CD4-positive, alpha-beta T cell treated with Interleukin-6 at 100 ng/mL for 8 hours (primary cell): ENCODE results near the gene UBN1.
A peak's percentile ranks its signal among the peaks of the same experiment; 100 is the strongest.

ENCODE experiments used
- DNase-seq: peaks from one replicate; pipeline ENCODE4 v3.0.0-alpha.2; 2020; ENCODE audit warnings: mixed read lengths, low spot score

The UBN1 gene, protein sequence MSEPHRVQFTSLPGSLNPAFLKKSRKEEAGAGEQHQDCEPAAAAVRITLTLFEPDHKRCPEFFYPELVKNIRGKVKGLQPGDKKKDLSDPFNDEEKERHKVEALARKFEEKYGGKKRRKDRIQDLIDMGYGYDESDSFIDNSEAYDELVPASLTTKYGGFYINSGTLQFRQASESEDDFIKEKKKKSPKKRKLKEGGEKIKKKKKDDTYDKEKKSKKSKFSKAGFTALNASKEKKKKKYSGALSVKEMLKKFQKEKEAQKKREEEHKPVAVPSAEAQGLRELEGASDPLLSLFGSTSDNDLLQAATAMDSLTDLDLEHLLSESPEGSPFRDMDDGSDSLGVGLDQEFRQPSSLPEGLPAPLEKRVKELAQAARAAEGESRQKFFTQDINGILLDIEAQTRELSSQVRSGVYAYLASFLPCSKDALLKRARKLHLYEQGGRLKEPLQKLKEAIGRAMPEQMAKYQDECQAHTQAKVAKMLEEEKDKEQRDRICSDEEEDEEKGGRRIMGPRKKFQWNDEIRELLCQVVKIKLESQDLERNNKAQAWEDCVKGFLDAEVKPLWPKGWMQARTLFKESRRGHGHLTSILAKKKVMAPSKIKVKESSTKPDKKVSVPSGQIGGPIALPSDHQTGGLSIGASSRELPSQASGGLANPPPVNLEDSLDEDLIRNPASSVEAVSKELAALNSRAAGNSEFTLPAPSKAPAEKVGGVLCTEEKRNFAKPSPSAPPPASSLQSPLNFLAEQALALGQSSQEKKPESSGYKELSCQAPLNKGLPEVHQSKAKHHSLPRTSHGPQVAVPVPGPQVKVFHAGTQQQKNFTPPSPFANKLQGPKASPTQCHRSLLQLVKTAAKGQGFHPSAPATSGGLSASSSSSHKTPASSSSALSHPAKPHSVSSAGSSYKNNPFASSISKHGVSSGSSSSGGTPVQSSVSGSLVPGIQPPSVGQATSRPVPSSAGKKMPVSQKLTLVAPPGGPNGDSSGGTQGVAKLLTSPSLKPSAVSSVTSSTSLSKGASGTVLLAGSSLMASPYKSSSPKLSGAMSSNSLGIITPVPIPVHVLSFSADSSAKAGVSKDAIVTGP (N-terminal part only)

DNA sequence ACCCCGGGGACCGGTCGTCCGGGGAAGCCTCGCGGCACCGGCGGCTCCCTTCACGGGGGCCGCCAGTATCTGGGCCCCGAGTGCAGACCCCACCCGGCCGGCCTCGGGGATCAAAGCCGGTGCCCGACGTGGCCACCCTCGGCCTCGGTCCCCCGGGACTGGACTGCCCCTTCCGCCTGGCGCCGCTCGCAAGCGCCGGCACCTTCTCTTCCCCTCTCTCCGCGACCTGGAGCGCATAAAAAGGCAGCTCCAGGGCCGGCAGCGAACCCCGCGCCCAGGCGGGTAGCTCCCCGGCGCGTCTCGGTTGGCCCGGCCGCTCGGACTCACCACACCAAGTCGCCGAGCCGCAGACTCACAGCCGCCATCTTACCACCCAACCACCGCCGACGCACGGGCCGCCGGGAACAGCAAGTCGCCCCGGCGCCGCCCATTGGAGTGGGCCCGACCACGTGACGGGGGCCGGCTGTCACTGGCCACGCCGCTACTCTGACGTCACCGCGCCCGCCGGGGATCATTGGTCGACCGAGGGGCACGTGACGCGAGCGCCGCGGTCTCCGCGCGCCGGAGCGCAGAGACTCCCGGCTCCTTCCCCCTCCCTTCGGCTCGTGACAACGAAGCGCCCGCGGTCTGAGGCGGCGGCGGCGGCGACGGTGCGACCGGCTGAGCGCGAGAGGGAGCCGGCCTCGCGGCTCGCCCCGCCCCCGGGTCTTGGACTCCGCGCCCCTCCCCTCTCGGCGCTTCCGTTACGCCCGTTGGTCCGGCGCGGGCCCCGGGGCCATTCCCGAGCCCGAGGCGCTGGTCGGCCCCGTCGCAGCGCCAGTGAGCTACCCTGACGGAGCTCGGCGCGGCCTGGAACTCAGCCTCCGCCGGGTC is at the start of gene UBN1, which contains the start of gene GLYR1:
Gene UBN1 (plus strand): TSS at position 581 of the 873 bp plus-strand sequence. CDS start 5,437 bp downstream, outside the sequence.
Gene GLYR1 (minus strand): TSS at position 388 of the 873 bp plus-strand sequence. CDS start 23 bp downstream, at position 365.
- DNase-seq: peak; percentile 98

DNA sequence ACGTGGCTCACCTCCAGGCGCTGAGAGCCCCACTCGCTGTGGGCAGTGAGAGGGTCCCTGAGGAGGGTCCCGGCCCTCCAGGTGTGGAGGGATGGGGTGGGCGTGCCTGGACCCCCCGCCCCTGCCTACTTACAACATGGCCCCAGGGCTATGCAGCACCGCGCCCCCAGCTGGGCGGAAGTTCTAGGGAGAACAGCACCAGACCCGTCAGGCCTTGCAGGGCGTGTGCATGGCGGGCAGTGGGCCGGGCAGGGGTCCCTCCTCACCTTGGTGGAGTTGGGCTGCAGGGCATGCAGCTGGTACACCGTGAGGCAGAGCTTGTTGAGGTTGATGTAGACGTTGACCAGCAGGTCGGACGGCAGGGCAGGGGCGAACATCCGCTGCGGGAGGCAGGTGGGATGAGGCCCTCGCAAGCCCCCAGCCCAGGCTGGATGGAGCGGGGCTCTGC is 49.5 kb upstream of the UBN1 start:
- no peak for DNase-seq

DNA sequence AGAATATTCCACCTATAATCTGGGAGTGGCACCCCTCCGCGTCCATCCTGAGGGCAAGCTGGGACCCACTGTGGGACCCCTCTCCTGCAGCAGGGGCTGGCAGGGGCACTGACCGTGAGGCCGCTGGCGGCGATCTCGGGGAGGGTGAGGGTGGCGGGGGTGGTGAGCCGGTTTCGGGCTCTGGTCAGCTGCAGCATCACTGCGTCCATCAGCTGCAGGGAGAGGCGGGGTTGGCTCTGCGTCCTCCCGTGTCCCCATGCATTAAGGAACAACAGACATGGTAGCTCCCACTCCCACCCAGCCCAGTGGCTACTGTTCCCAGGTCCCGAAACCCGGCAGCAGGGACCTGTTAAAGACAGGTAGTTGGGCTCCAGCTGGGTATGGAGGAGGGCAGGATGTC is 48.8 kb upstream of the UBN1 start:
- DNase-seq: no peak

- DNase-seq: no peak
These were observed 48.0 kb upstream of the UBN1 start for GRCh38 chr16:4799171-4799855.

DNA sequence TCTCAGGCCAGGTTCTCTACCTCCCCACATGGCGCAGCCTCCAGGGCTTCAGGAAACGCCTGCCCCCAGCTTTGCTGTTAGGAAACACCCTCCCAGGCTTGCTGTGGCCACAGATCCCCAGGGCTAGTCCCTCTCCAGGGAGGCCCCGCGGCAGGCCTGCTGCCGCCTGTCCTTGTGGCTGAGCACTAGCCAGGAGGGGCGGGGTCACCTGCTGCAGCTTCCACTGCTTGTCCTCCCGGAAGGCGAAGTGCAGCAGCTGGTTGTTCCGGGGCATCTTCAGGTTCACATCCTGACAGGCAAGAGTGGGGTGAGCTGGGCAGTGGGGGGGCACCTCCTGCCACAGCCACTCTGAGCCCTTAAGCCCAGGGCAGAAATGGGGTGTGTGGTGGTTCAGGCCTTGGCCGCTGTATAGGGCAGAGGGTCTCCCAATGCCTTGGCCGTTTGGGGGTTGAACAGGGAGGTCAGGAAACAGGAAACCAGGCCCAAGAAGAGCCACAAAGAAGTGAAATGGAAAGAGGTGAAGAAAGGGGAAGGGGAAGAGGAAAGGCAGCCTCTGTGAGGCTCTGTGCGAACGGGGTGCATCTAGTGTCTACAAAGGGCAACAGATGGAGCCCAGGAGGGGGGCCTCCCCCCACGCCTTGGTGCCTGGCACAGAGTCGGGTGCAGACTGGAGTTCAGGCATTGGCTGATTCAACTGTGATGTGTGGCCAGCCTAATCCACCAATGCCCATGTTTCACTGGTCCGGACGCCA is 46.8 kb upstream of the UBN1 start:
- no peak for DNase-seq

GRCh38 chr16:4801051-4801961 is 46.0 kb upstream of the UBN1 start:
- no peak for DNase-seq

DNA sequence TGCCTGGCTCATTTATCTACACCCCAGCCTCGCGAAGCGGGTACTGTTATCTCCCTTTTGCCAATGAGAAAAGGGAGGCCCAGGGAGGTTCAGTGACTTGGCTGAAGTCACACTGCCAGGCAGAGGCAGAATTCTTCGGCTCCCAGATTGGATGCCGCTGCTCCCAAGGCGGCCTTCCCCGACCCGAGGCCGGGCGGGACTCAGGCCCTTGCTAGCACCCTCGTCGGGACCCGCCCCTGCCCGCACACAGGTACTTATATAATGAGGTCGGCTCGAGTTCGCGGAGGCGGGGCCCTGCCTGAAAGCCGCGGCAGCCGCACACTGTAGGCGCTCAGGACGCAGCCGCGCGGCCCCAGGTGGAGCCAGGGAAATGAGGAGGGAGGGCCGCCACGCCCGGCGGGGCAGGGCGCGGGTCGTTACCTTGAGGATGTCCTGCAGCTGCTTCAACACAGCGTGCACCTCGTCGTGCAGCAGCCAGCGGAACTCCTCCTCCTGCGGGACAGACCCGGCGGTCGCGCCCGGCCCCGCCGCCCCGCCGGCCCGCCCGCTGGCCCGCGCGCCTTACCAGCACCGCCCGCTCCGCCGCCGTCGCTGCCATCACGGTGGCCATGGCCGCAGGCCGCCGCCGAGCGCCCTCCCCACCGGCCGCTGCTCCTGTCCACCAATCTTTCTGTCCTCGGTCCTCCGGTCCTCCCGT is 45.2 kb upstream of the UBN1 start, which contains the start of gene ROGDI:
Gene ROGDI (minus strand): TSS at position 672 of the 697 bp plus-strand sequence. CDS start 62 bp downstream, at position 610.
- peak; percentile 88 for DNase-seq

DNA sequence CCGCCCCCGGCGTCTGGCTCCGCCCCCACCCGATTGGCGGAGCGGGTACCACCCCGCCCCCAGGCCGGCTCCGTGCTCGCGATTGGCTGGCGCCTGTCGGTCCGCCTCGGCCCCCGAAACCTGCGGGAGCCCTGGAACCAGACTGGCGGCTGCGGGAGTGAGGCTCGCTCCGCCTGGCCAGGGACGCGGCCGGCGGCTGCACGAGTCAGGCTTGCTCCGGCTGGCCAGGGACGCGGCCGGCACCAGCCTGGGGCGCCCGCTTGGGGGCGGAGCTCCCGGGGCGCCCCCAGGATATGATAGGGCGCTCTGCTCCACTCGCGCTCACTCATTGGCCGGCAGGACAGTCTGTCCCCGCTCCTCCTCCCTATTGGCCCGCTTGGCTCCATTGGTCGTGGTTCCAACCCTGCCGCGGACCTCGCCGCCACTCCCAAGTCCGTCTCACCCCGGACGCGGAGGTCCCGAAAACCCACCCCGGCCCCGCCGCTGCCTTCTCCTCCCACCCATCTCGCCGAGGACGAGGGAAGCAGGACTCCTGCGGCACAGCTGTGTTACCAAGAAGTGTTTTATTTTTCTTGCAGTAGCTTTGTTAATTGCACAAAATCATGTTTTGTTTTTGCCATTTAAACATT is 44.5 kb upstream of the UBN1 start:
- peak; percentile 85 for DNase-seq

- no peak for DNase-seq
These were observed 43.9 kb upstream of the UBN1 start for GRCh38 chr16:4803401-4803844.

DNA sequence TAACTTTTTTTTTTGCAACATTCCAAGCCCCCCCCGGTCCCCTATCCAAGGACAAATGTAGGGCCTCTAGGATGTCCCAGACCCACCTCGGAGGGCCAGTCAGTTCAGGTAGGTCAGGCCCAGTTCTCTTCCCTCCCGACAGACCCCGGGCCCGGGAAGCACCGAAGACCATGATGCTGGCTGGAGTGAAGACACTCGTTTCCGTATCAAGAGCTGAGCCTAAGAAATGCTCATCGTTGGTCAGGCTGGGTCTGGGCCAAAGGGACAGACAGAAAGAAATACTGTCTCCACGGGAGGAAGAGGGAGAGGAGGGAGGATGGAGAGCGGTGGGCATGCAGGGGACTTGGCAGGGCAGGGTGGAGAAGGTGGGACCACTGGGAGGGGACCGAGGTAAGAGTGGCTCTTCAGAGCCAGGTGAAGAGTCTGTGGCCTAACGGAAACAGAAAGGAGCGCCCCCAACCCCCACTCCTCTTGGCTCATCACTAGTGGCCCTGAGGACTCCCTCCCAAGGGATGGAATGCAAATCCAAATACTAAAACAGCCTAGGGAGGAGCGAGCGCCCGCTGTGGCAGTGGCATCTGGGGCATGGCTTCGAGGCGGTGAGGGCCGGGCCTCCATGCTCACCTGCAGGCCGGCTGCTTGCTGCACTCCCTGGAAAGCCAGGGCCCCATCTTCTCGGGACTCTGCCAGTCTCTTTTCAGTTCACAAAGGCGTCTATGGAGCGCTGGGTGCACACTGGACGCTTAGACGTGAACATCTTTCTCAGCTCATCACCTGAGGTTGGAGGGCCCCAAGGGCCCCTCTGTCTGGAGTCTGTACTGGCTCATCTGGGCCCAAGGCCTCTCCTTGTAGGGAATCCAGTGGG is 43.2 kb upstream of the UBN1 start:
- DNase-seq: no peak

- DNase-seq: no peak
These were observed 42.0 kb upstream of the UBN1 start for GRCh38 chr16:4805231-4805630.

GRCh38 chr16:4806280-4806679 is 41.0 kb upstream of the UBN1 start:
- DNase-seq: no peak

GRCh38 chr16:4811242-4811641 is 36.0 kb upstream of the UBN1 start:
- DNase-seq: no peak

DNA sequence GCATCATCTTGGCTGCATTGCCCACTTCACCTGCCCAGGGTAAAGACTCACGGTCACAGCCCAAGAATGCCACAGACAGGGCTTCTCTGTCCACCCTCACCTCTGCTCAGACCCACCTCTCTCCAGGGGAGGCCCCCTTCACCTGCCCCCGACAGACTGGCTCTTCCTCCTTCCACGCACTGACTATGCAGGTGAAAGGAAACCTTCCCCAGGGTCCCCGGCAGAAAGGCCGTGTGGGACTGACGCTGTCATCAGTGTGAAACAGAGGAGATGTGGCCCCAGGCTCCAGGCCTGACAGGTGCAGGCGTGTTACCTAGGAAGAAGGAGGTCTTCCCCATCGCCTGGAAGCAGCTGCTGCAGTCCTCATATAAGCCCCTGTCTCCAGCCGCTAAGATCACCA is 35.5 kb upstream of the UBN1 start:
- no peak for DNase-seq

DNA sequence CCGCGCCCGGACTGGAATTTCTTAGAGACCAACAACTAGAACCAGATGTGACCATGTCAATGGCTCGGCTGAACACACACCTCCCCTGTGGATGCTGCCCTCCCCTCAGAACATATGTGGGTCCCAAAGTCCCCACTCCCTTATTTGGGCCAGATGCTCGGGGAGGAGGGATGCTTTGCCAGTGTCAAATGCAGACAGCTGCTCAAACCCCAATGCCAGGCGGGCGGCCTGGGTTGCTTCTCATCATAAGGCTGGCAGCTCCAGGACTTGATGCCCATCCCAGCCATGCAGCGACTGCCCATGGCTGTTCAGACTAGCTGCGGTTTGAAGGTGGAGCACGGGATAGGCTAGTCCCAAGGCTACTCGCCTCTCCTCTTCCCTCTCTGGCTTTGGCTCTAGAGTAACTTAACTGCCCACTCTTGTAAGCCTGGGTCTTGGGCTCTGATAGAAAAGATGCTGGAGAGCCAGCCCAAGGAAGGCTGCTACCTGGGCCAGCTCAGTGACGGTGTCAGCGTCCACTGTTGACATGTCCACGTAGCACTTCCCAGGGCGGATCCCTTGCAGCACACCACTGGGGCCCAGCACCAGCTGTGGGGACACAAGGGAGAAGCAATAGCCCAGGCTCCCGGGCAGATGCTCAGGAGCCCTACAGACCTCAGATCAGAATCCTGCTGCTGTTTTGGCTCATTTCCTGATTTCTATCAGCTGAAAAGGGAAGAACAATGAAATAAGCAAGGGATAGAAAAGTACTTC is 33.9 kb upstream of the UBN1 start:
- DNase-seq: no peak

- no peak for DNase-seq
These were observed 33.2 kb upstream of the UBN1 start for GRCh38 chr16:4814046-4814445.
